ENCODE measurements around the gene CRHBP.
"Not testable (repeated sequence)": the region's sequence is repeated elsewhere in the genome, so short reads cannot be mapped to it uniquely, and the experiment has no call there.

The CRHBP gene

DNA sequence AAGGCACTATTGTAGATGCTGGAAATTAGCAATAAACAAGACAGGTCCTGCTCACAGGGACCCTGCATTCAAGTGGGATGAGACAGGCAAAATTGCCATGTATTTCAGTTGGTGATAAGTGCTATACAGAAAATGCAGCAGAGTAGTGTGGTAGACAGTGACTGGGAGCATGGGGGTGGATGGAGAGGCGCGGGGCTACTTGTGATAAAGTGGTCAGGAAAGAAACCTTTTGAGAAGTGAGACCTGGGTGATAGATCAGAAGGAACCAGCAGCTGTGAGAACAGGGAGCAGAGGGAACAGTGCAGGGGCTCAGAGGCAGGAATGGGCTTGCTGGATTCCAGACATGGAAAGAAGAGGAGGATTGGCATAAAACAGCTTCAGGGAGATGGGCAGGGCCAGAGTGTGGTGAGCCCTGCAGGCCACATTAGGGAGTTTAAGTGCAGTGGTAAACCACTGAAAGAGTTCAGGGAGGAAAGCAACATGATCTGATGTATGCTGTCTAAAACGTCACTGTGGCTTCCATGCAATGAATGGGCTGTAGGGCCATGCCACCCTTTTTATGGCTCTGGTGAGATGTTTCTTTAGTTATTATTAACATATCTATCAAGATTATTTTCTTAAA, 7.3 kb downstream of the CRHBP start:
- DNase-seq, result no peak

GRCh38 chr5:76964060-76964459, 11.2 kb downstream of the CRHBP start:
- DNase-seq, result no peak

DNA sequence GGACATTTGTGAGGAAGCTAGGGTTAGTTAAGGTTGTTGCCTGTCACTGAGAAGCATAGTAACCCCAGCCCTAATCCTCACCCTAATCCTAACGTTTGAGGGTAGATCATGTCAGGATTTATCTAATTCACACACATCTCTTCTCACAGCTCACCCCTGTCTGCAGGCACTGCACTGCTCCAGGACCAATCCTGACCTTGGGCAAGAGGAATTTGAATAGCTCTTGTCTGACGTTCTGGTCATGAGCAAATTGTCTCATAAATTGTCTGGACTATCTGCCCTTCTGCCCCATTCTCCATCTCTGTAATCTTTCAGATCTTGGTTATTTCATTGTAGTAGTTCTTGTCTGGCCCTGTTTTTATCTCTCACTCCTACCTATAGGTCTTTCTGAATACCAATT, 18.7 kb downstream of the CRHBP start:
- DNase-seq, result no peak

GRCh38 chr5:76972689-76973088, 19.8 kb downstream of the CRHBP start:
- no peak for DNase-seq

DNA sequence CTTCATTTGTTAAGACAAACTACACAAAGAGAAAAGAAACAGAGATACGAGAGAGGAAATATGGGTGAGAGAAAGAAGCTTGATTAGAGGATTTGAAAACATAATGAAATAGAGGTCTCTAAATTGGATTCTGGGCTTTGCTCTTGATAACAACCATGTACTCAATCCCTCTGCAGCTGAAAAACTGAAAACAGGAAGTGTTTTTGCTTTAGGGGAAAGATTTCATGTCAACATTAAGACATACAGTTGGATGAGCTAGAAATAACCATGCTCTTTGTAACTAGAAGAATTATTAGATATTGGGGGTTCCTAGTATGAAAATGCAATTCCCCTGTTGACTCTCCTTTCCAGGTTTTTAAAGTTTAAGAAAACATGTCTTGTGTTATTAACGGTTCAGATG, 21.9 kb downstream of the CRHBP start:
- no peak for DNase-seq

- no peak for DNase-seq
Measured at GRCh38 chr5:76978869-76979268, 26.0 kb downstream of the CRHBP start.

DNA sequence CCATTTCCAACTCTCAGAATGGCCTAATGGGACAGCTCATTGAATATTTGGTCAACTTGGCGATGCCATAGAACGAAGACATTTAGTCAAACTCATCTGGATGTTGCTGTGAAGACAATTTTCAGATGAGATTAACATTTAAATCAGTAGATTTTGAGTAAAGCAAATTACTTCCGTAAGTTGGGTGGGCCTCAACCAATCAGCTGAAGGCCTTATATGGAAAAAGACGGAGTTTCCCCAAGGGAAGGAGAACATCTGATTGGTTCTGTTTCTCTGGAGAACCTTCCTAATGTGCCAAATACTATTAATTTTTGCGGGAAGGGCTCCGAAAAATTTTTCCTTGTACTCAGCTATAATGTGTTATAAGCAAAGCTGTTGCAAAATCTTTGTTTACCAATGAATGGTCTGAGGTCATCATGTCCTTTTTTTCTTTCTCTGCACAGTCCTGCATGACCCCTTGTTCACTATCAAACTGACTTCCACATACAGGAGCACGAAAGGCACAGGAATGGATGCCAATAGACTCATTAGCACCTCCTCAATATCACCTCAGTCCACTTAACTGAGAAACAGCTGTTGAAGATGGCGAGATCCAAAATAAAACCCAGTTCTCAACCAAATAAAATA, 27.8 kb downstream of the CRHBP start:
- DNase-seq, result no peak

DNA sequence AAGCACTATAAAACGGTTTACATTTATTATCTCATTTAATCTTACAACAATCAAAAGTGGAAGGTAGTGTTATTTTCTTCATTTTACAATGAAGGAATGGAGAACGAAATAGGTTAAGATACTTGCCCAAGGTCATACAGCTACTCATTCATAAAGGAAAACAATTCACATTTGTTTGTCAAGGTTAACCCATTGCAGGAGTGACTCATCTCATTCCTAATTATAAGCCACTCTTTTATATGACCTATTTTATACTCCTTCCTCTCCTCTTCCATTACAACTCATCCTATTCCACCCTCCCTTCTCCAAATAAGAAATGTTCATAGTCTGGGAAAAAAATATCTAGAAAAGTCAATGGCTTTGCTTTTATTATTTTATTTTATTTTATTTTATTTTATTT, 29.6 kb downstream of the CRHBP start:
- no peak for DNase-seq

GRCh38 chr5:76983468-76983867, 30.6 kb downstream of the CRHBP start:
- no peak for DNase-seq

GRCh38 chr5:76986825-76987526, 34.1 kb downstream of the CRHBP start:
- no peak for DNase-seq

GRCh38 chr5:76990899-76991459, 38.1 kb downstream of the CRHBP start:
- no peak for DNase-seq

- DNase-seq, result not testable (repeated sequence)
Measured at GRCh38 chr5:76993436-76993835, 40.6 kb downstream of the CRHBP start.

DNA sequence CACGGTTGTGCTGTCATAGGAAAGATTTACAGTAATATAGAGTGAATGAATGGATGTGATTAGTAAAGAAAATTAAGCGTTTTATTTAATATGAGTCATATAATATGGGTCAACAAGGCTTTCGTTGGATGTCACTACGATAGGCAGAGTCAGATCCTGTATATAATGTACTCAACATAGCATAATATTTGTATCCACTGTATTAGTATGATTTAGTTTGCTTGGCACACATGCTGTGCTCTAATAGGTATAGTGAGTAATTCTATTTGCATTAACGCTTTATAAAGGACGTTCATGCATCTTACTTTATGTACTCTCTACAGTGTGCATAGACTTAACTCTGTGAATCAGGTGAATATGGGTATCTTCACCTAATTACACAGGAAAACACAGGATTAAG, 41.5 kb downstream of the CRHBP start:
- DNase-seq, result no peak

- DNase-seq, result not testable (repeated sequence)
Measured at GRCh38 chr5:76998251-76998650, 45.4 kb downstream of the CRHBP start.

GRCh38 chr5:76999451-76999850, 46.6 kb downstream of the CRHBP start:
- no peak for DNase-seq

GRCh38 chr5:77003246-77003645, 50.4 kb downstream of the CRHBP start:
- no peak for DNase-seq

GRCh38 chr5:77006124-77006523, 53.3 kb downstream of the CRHBP start:
- DNase-seq, result no peak

- no peak for DNase-seq
Measured at GRCh38 chr5:77008413-77008812, 55.6 kb downstream of the CRHBP start.

GRCh38 chr5:77010243-77010642, 57.4 kb downstream of the CRHBP start:
- no peak for DNase-seq

GRCh38 chr5:77011498-77011897, 58.7 kb downstream of the CRHBP start:
- DNase-seq, result no peak

- no peak for DNase-seq
Measured at GRCh38 chr5:77012601-77013000, 59.8 kb downstream of the CRHBP start.

DNA sequence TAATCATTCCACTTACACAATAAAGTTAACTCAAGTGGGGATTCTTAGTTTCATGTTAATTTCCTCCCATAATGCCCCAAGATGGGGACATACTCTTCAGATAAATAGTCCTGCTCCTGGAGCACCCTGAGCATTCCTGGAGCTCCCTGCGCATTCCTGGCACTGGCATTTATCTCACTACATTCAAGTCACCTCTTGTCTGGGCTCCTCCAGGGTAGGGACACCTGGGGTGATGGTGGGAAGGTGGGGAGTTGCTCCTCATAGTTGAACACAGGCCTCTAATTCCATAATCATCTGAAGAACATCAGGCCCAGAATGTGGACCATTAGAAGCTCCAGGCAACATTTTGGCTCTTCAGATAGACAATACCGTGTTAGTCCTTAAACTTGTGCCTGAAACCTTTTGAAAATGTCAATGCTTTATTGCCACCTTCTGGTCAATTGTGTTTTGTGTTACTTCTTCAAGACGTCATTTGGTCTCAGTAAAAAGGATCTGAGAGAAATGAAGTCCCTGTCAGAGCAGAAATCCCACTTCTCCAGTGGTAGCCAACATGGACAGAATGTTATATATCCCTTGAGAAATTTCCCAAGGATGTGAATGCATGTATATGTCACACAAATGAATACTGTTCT, 63.2 kb downstream of the CRHBP start:
- DNase-seq, result no peak

DNA sequence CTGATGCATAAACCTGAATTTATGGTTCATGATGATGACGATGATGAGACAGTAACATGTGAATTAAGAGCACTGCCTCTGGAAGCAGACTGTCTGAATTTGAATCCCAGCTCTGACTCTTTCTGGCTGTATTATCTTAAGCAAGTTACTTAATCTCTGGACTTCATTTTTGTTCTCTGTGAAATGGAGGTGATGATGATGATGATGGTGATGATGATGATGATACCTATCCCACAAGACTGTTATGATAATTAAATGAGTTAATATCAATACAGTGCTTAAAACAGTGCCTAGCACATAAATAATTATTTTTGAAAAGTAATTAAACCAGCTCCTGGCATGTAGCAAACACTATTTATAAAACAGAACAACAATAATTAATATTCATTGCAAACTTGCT, 64.1 kb downstream of the CRHBP start:
- no peak for DNase-seq

DNA sequence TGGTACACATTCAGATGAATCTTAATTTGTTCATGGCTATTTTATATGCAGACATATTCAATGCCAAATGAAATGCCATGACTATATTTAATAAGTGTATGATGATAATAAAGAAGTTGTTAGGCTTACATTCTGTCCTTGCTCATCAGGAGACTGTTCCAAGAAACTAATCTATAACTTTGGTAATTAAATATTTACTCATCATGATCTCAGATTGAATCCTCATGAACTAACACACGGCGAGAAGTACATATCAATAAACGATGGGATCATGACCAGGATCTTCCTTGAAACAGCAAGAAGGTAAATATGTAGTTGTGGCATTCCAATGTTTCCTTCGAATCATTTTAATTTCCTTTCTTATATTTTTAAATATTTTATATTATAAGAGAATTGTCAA, 64.8 kb downstream of the CRHBP start:
- no peak for DNase-seq

Measured in cerebellar nuclear complex (tissue), 1 donor.